Neural cell (in vitro differentiated cells): Measurements from ENCODE around the gene SPECC1L. TPM values are rescaled to one million over a fixed set of nuclear protein-coding genes. Genes with fewer than 3 reads are reported as not detected.

Source experiments
- H2AFZ ChIP-seq: fragments of 200-600, 300-800 bp; sonication (generic), shearing (Covaris generic); 2 replicates; pipeline ENCODE4 v1.6.0; 2014; ENCODE audit warnings: low read depth, mild to moderate bottlenecking, antibody characterized with exemption, low read length, moderate library complexity
- H3F3A ChIP-seq: fragments of 200-600 bp; shearing (Covaris generic); 2 replicates; pipeline ENCODE4 v1.6.1; 2016; ENCODE audit warnings: mild to moderate bottlenecking, moderate library complexity, mixed read lengths, antibody characterized with exemption, low read length; ENCODE audit not compliant: insufficient read depth, poor library complexity, severe bottlenecking
- H3K27ac ChIP-seq: fragments of 200-600, 300-800 bp; sonication (generic), shearing (Covaris generic); 2 replicates; pipeline ENCODE4 v1.5.1; 2014; ENCODE audit warnings: mild to moderate bottlenecking, low read length, moderate library complexity
- H3K27me3 ChIP-seq: fragments of 300-800, 200-600 bp; sonication (generic), shearing (Covaris generic); 2 replicates; pipeline ENCODE4 v1.6.0; 2014; ENCODE audit warnings: mild to moderate bottlenecking, low read depth, low read length, moderate library complexity; ENCODE audit not compliant: insufficient read depth
- H3K36me3 ChIP-seq: fragments of 300-800, 200-600 bp; sonication (generic), shearing (Covaris generic); 2 replicates; pipeline ENCODE4 v1.5.1; 2014; ENCODE audit warnings: mild to moderate bottlenecking, antibody characterized with exemption, low read length, moderate library complexity; ENCODE audit not compliant: insufficient read depth
- H3K4me2 ChIP-seq: fragments of 300-800, 200-600 bp; sonication (generic), shearing (Covaris generic); 2 replicates; pipeline ENCODE4 v1.6.0; 2014; ENCODE audit warnings: mild to moderate bottlenecking, low read length
- H3K4me3 ChIP-seq: fragments of 300-800, 200-600 bp; sonication (generic), shearing (Covaris generic); 2 replicates; pipeline ENCODE4 v1.5.1; 2014; ENCODE audit warnings: mild to moderate bottlenecking, low read length, moderate library complexity
- H3K79me2 ChIP-seq: fragments of 200-600 bp; shearing (Covaris generic); replicated peaks from 2 replicates; pipeline ENCODE4 v1.6.0; 2014; ENCODE audit warnings: mild to moderate bottlenecking, low read length, moderate library complexity; ENCODE audit not compliant: insufficient read depth
- H3K9ac ChIP-seq: fragments of 300-800, 200-600 bp; sonication (generic), shearing (Covaris generic); 2 replicates; pipeline ENCODE4 v1.6.1; 2016; ENCODE audit warnings: mild to moderate bottlenecking, low read length, mixed read lengths
- H3K9me2 ChIP-seq: fragments of 200-600 bp; shearing (Covaris generic); 2 replicates; pipeline ENCODE4 v1.6.1; 2016; ENCODE audit warnings: mild to moderate bottlenecking, low read length, mixed read lengths; ENCODE audit not compliant: insufficient read depth
- H3K9me3 ChIP-seq: fragments of 200-600, 300-800 bp; sonication (generic), shearing (Covaris generic); 2 replicates; pipeline ENCODE4 v1.6.1; 2016; ENCODE audit warnings: mild to moderate bottlenecking, mixed run types, low read length, moderate library complexity, mixed read lengths
- H4K20me1 ChIP-seq: fragments of 200-600 bp; shearing (Covaris generic); 2 replicates; pipeline ENCODE4 v1.6.1; 2016; ENCODE audit warnings: mild to moderate bottlenecking, mixed run types; ENCODE audit not compliant: insufficient read depth
- EP300 ChIP-seq: fragments of 450-650 bp; conservative IDR thresholded peaks from 2 replicates; pipeline ENCODE4 v1.6.1; 2014; ENCODE audit warnings: antibody characterized with exemption, mild to moderate bottlenecking, moderate library complexity; ENCODE audit not compliant: poor library complexity, severe bottlenecking
- EZH2 ChIP-seq: fragments of 200-600, 300-800 bp; shearing (Covaris generic), sonication (generic); IDR thresholded peaks from 2 replicates; pipeline ENCODE4 v1.6.1; 2014; ENCODE audit warnings: antibody characterized with exemption, low read length, borderline replicate concordance, mild to moderate bottlenecking; ENCODE audit not compliant: insufficient read depth, poor library complexity, severe bottlenecking
- MXI1 ChIP-seq: fragments of 450-650 bp; conservative IDR thresholded peaks from 2 replicates; pipeline ENCODE4 v1.6.1; 2014; ENCODE audit warnings: antibody characterized with exemption, mild to moderate bottlenecking; ENCODE audit not compliant: poor library complexity, severe bottlenecking
- POLR2AphosphoS5 ChIP-seq: IDR thresholded peaks from 2 replicates; pipeline ENCODE4 v1.6.1; 2012
- RAD21 ChIP-seq: fragments of 450-650 bp; conservative IDR thresholded peaks from 2 replicates; pipeline ENCODE4 v1.6.1; 2014; ENCODE audit warnings: antibody characterized with exemption, mild to moderate bottlenecking, moderate library complexity
- REST ChIP-seq: IDR thresholded peaks from 2 replicates; pipeline ENCODE4 v1.6.1; 2012; ENCODE audit warnings: borderline replicate concordance
- SMC3 ChIP-seq: fragments of 450-650 bp; conservative IDR thresholded peaks from 2 replicates; pipeline ENCODE4 v1.6.1; 2014; ENCODE audit warnings: antibody characterized with exemption, mild to moderate bottlenecking, moderate library complexity; ENCODE audit not compliant: poor library complexity
- TAF1 ChIP-seq: IDR thresholded peaks from 2 replicates; pipeline ENCODE4 v1.6.1; 2012; ENCODE audit warnings: low read depth
- polyA plus RNA-seq: library from polyadenylated mRNA; depleted of rRNA; stranded (reverse); fragments of >200 nt; gene quantifications from 2 replicates; pipeline ENCODE4 v1.2.3, GENCODE V29; 2014
- TF ChIP-seq, protein P1 (sequence below): fragments of 450-650 bp; IDR thresholded peaks from 2 replicates; pipeline ENCODE4 v1.5.1; 2014; ENCODE audit warnings: antibody characterized with exemption, mild to moderate bottlenecking, moderate library complexity; ENCODE audit not compliant: poor library complexity, severe bottlenecking

Gene SPECC1L
- polyA plus RNA-seq, 1 donor from 2014 or later: 27.1 TPM

GRCh38 chr22:24398409-24398808, 127.8 kb downstream of the SPECC1L start:
- Histone ChIP-seq H3K27ac (no peak overlapping the region), H4K20me1 (no peaks in the 10 kb centered on the region), H3K36me3 (no peaks in the 10 kb centered on the region), H3K79me2 (no peaks in the 10 kb centered on the region), H3K4me3 (no peak overlapping the region), H3K4me2 (no peak overlapping the region), H3F3A (no peaks in the 10 kb centered on the region), H3K9ac (no peak overlapping the region), H3K27me3 (no peaks in the 10 kb centered on the region), H2AFZ (no peak overlapping the region), H3K9me3 (no peaks in the 10 kb centered on the region), H3K9me2 (no peaks in the 10 kb centered on the region)
- TF ChIP-seq RAD21: no peak
- no peak for TF ChIP-seq POLR2AphosphoS5
- no peak for TF ChIP-seq EP300
- TF ChIP-seq REST: no peak
- TF ChIP-seq, protein P1, sequence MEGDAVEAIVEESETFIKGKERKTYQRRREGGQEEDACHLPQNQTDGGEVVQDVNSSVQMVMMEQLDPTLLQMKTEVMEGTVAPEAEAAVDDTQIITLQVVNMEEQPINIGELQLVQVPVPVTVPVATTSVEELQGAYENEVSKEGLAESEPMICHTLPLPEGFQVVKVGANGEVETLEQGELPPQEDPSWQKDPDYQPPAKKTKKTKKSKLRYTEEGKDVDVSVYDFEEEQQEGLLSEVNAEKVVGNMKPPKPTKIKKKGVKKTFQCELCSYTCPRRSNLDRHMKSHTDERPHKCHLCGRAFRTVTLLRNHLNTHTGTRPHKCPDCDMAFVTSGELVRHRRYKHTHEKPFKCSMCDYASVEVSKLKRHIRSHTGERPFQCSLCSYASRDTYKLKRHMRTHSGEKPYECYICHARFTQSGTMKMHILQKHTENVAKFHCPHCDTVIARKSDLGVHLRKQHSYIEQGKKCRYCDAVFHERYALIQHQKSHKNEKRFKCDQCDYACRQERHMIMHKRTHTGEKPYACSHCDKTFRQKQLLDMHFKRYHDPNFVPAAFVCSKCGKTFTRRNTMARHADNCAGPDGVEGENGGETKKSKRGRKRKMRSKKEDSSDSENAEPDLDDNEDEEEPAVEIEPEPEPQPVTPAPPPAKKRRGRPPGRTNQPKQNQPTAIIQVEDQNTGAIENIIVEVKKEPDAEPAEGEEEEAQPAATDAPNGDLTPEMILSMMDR: no peak
- no peak for TF ChIP-seq TAF1
- no peak for TF ChIP-seq MXI1
- TF ChIP-seq SMC3: no peak
- TF ChIP-seq EZH2: no peak

- Histone ChIP-seq H3K9me2 (no peaks in the 10 kb centered on the region), H3K27ac (no peak overlapping the region), H3K4me3 (no peak overlapping the region), H3K27me3 (no peaks in the 10 kb centered on the region), H3K79me2 (no peaks in the 10 kb centered on the region), H2AFZ (no peak overlapping the region), H3K4me2 (no peak overlapping the region), H3K9me3 (no peaks in the 10 kb centered on the region), H4K20me1 (no peaks in the 10 kb centered on the region), H3K9ac (no peak overlapping the region), H3F3A (no peaks in the 10 kb centered on the region), H3K36me3 (no peaks in the 10 kb centered on the region)
- TF ChIP-seq, protein P1: no peak
- TF ChIP-seq RAD21: no peak
- TF ChIP-seq POLR2AphosphoS5: no peak
- TF ChIP-seq REST: no peak
- TF ChIP-seq EP300: no peak
- TF ChIP-seq EZH2: no peak
- no peak for TF ChIP-seq TAF1
- no peak for TF ChIP-seq MXI1
- TF ChIP-seq SMC3: no peak
These were observed 129.5 kb downstream of the SPECC1L start for GRCh38 chr22:24400034-24400725.
